Endothelial cell of umbilical vein (primary cell): ENCODE results near the gene CALN1. TPM values are rescaled to one million over a fixed set of nuclear protein-coding genes. Genes with fewer than 3 reads are reported as not detected.

ENCODE experiments used
- BruUV-seq: library from RNA; stranded (reverse); fragments of 400-500 nt; replicated peaks from 2 replicates; lab custom pipeline; 2021; lab: Mats Ljungman, UMichigan
- CTCF ChIA-PET: fragments of 300-600, 350-600 bp; sonication (Branson Sonifier 250); formaldehyde crosslinking; loops from one replicate; lab custom pipeline; 2021; ENCODE audit warnings: antibody characterized with exemption, inconsistent platforms; lab: Charles Lee
- POLR2A ChIA-PET: fragments of 300-600, 350-600 bp; sonication (Branson Sonifier 250); formaldehyde crosslinking; loops from one replicate; lab custom pipeline; 2021; ENCODE audit warnings: antibody characterized with exemption, inconsistent platforms; lab: Charles Lee
- DNase-seq: peaks from one replicate; pipeline ENCODE4 v3.0.0-alpha.2; 2011; ENCODE audit warnings: low read depth, low spot score
- FAIRE-seq: peaks from 2 replicates; lab custom pipeline; 2011; peaks lifted over from hg19 to GRCh38; lab: Jason Lieb, UNC
- H2AFZ ChIP-seq: 2 replicates; pipeline ENCODE4 v1.6.0; 2012; ENCODE audit warnings: low read depth, low read length, control low read depth, inconsistent platforms
- H3K27ac ChIP-seq: 2 replicates; pipeline ENCODE4 v1.5.1; 2011; ENCODE audit warnings: low read depth, mild to moderate bottlenecking, control low read depth, low read length, moderate library complexity; ENCODE audit not compliant: insufficient read depth
- H3K27me3 ChIP-seq, 2 experiments: 2 replicates each; pipeline versions ENCODE4 v1.6.0 to v1.6.1; 2011; ENCODE audit warnings: low read length in 2 of 2, mixed read lengths in 1 of 2; ENCODE audit not compliant: control insufficient read depth in 2 of 2, insufficient read depth in 2 of 2
- H3K36me3 ChIP-seq, 2 experiments: 2 replicates in 1 of 2; 3 replicates in 1 of 2; pipeline ENCODE4 v1.5.1; 2011; ENCODE audit warnings: low read length in 2 of 2, mild to moderate bottlenecking in 1 of 2, moderate library complexity in 1 of 2; ENCODE audit not compliant: control insufficient read depth in 2 of 2, insufficient read depth in 2 of 2; ENCODE audit errors: extremely low read depth in 1 of 2
- H3K4me1 ChIP-seq: 3 replicates; pipeline ENCODE4 v1.5.1; 2011; ENCODE audit warnings: mild to moderate bottlenecking, low read length; ENCODE audit not compliant: control insufficient read depth, insufficient read depth; ENCODE audit errors: extremely low read depth
- H3K4me2 ChIP-seq: 2 replicates; pipeline ENCODE4 v1.6.1; 2011; ENCODE audit warnings: low read length, control low read depth, mixed read lengths; ENCODE audit not compliant: insufficient read depth
- H3K4me3 ChIP-seq, 3 experiments: fragments of 200-600 bp in 1 of 3; sonication (generic), shearing (Covaris generic) in 1 of 3; replicated peaks in 1 of 3; 2 replicates each; pipeline ENCODE4 v1.5.1; 2011 to 2016; ENCODE audit warnings: control low read depth in 3 of 3, low read length in 3 of 3, mild to moderate bottlenecking in 2 of 3, inconsistent platforms in 1 of 3, low read depth in 1 of 3, moderate library complexity in 1 of 3; ENCODE audit not compliant: insufficient read depth in 1 of 3
- H3K79me2 ChIP-seq: 2 replicates; pipeline ENCODE4 v1.6.0; 2012; ENCODE audit warnings: low read length, inconsistent platforms; ENCODE audit not compliant: control insufficient read depth, insufficient read depth
- H3K9ac ChIP-seq: replicated peaks from 2 replicates; pipeline ENCODE3; 2011; ENCODE audit warnings: low read length, control low read depth; ENCODE audit not compliant: insufficient read depth; ENCODE audit errors: extremely low read depth
- H3K9me1 ChIP-seq: replicated peaks from 3 replicates; pipeline ENCODE4 v1.6.0; 2011; ENCODE audit warnings: mild to moderate bottlenecking, low read length; ENCODE audit not compliant: control insufficient read depth, insufficient read depth; ENCODE audit errors: extremely low read depth
- H3K9me3 ChIP-seq: replicated peaks from 2 replicates; pipeline ENCODE4 v1.5.1; 2012; ENCODE audit warnings: low read length, inconsistent platforms; ENCODE audit not compliant: control insufficient read depth, insufficient read depth
- H4K20me1 ChIP-seq: replicated peaks from 2 replicates; pipeline ENCODE3; 2011; ENCODE audit warnings: mild to moderate bottlenecking, low read length; ENCODE audit not compliant: control insufficient read depth, insufficient read depth; ENCODE audit errors: extremely low read depth
- CTCF ChIP-seq, 2 donors: IDR thresholded peaks; 1 replicate in 1 of 2; 2 replicates in 1 of 2; pipeline ENCODE4 v1.5.1; 2011; ENCODE audit warnings: low read length in 2 of 2, mild to moderate bottlenecking in 2 of 2, moderate library complexity in 2 of 2, control low read depth in 1 of 2, inconsistent platforms in 1 of 2, low read depth in 1 of 2; ENCODE audit not compliant: insufficient read depth in 1 of 2; ENCODE audit errors: extremely low read depth in 1 of 2
- EZH2 ChIP-seq: IDR thresholded peaks from 2 replicates; pipeline ENCODE4 v1.6.1; 2012; ENCODE audit warnings: borderline replicate concordance, low read depth, mild to moderate bottlenecking, moderate library complexity, low read length, inconsistent platforms; ENCODE audit not compliant: severe bottlenecking
- FOS ChIP-seq: IDR thresholded peaks from 2 replicates; pipeline ENCODE4 v1.6.1; 2011; ENCODE audit warnings: mild to moderate bottlenecking, low read length, moderate library complexity, borderline replicate concordance; ENCODE audit not compliant: insufficient read depth
- GATA2 ChIP-seq: IDR thresholded peaks from 2 replicates; pipeline ENCODE4 v1.7.0; 2011; ENCODE audit warnings: low read depth, mild to moderate bottlenecking, moderate library complexity, mixed read lengths, low read length; ENCODE audit not compliant: insufficient read length, insufficient read depth
- JUN ChIP-seq: IDR thresholded peaks from 2 replicates; pipeline ENCODE4 v1.6.1; 2011; ENCODE audit warnings: borderline replicate concordance, low read depth; ENCODE audit not compliant: insufficient read length, insufficient read depth
- MAX ChIP-seq: IDR thresholded peaks from 2 replicates; pipeline ENCODE4 v1.6.1; 2011; ENCODE audit not compliant: insufficient read depth, insufficient read length
- MYC ChIP-seq: IDR thresholded peaks from one replicate; pipeline ENCODE4 v1.6.1; 2011; ENCODE audit warnings: mild to moderate bottlenecking, low read depth, low read length
- POLR2A ChIP-seq: IDR thresholded peaks from 2 replicates; pipeline ENCODE4 v1.6.1; 2012; ENCODE audit warnings: low read depth, mild to moderate bottlenecking, control low read depth, low read length
- POLR2AphosphoS5 ChIP-seq: IDR thresholded peaks from 2 replicates; pipeline ENCODE4 v1.6.1; 2012; ENCODE audit warnings: low read depth, mild to moderate bottlenecking, control low read depth, low read length, moderate library complexity; ENCODE audit not compliant: insufficient read depth
- dilution Hi-C: fragments of 300-500 bp; cut with MboI; formaldehyde crosslinking; loops from one replicate; pipeline ENCODE4 v1.15.0; 2019; ENCODE audit warnings: low sequenced_read_pairs; ENCODE audit not compliant: extremely low pct_ligation_motif_present
- intact Hi-C: fragments of 100-400 bp; cut with micrococcal nuclease; formaldehyde crosslinking; loops from one replicate; pipeline ENCODE4 v1.10.0; 2022
- polyA plus RNA-seq, 4 experiments: library from polyadenylated mRNA; depleted of rRNA in 3 of 4; stranded (reverse) in 3 of 4; unstranded in 1 of 4; fragments of >200 nt; gene quantifications; 2 replicates each; pipeline versions ENCODE4 v1.2.1 to v1.2.3, GENCODE V29; 2011 to 2012; ENCODE audit warnings: missing spikeins in 1 of 4
- total RNA-seq: library from RNA; stranded (reverse); gene quantifications from 2 replicates; pipeline ENCODE4 v1.2.3, GENCODE V29; 2021

Gene CALN1
- total and polyA plus RNA-seq, 2 donors (not counting 3 experiments of a cell fraction or from before 2014, with no cell fraction given), result not detected

- TF ChIP-seq POLR2A (no peak), MAX (no peak), GATA2 (no peak), CTCF (IDR thresholded peaks at IDR 0.05; ENCODE audit: extremely low read depth in 1 of 2, insufficient read depth in 1 of 2, low read depth in 1 of 2, low read length in 2 of 2) (no peak), FOS (no peak), MYC (no peak), POLR2AphosphoS5 (no peak), EZH2 (no peak), JUN (no peak)
- no peak overlapping the region for H3K4me2 ChIP-seq
- CTCF ChIA-PET, result no interaction called here
- H3K4me1 ChIP-seq, result no peaks in the 10 kb centered on the region
- H3K9me1 ChIP-seq, result no peaks in the 10 kb centered on the region
- no peaks in the 10 kb centered on the region for H3K36me3 ChIP-seq
- no peak overlapping the region for H3K4me3 ChIP-seq
- dilution Hi-C loops (no loop called here), intact Hi-C loops (no loop called here)
- no peak overlapping the region for H2AFZ ChIP-seq
- FAIRE-seq, result no peak
- no TSS peak for BruUV-seq
- H3K79me2 ChIP-seq, result no peaks in the 10 kb centered on the region
- POLR2A ChIA-PET, result no interaction called here
- no peak for DNase-seq
- no peak overlapping the region for H3K9ac ChIP-seq
- H4K20me1 ChIP-seq, result no peaks in the 10 kb centered on the region
- no peaks in the 10 kb centered on the region for H3K9me3 ChIP-seq
- H3K27me3 ChIP-seq, result no peaks in the 10 kb centered on the region
- no peak overlapping the region for H3K27ac ChIP-seq
These were observed 66.9 kb downstream of the CALN1 start for GRCh38 chr7:72345208-72345727.
